Right lobe of liver (tissue), 4 donors: ENCODE data around the gene PIP4K2B.

Experiments used
- CTCF ChIP-seq, 4 donors: fragments of 200-600 bp in 3 of 4; fragments of 450-650 bp in 1 of 4; IDR thresholded peaks; one replicate each; pipeline versions ENCODE4 v1.5.1 to v1.8.0; 2016 to 2022; ENCODE audit warnings: antibody characterized with exemption in 4 of 4, mild to moderate bottlenecking in 2 of 4
- POLR2A ChIP-seq: fragments of 450-650 bp; IDR thresholded peaks from one replicate; pipeline ENCODE4 v1.6.1; 2017; ENCODE audit warnings: antibody characterized with exemption, mild to moderate bottlenecking
- donor health status: DM: no; HTN: no; CAD: no.
- donor health status: DM: no; HTN: no; CAD: no.
- donor health status: DM: no; HTN: yes; CAD: no.

GRCh38 chr17:38724337-38724988 lies 74.9 kb downstream of the PIP4K2B start:
- TF ChIP-seq CTCF (IDR thresholded peaks at IDR 0.05), result no peak
- TF ChIP-seq POLR2A, result no peak
